HG03097 (cell line): ENCODE measurements around the gene CNTNAP2.

Experiments used
- ATAC-seq: cut with Tn5 transposase; IDR thresholded peaks from one replicate; pipeline ENCODE4 v1.9.1; 2021; ENCODE audit not compliant: unreplicated experiment, low FRiP score

CNTNAP2 gene

GRCh38 chr7:147923841-147924240 lies 1807.2 kb downstream of the CNTNAP2 start:
- ATAC-seq = no peak

- no peak for ATAC-seq
These were observed 1820.8 kb downstream of the CNTNAP2 start for GRCh38 chr7:147937428-147937827.

GRCh38 chr7:147941381-147941780 lies 1824.8 kb downstream of the CNTNAP2 start:
- ATAC-seq = no peak

GRCh38 chr7:147944321-147944720 lies 1827.7 kb downstream of the CNTNAP2 start:
- ATAC-seq = no peak

GRCh38 chr7:147952918-147953317 lies 1836.3 kb downstream of the CNTNAP2 start:
- no peak for ATAC-seq

- ATAC-seq = no peak
These were observed 1851.5 kb downstream of the CNTNAP2 start for GRCh38 chr7:147968046-147968610.

GRCh38 chr7:147971606-147972110 lies 1855.1 kb downstream of the CNTNAP2 start:
- no peak for ATAC-seq

- ATAC-seq = no peak
These were observed 1861.6 kb downstream of the CNTNAP2 start for GRCh38 chr7:147978201-147978600.

- ATAC-seq = no peak
These were observed 1862.0 kb downstream of the CNTNAP2 start for GRCh38 chr7:147978651-147979050.

GRCh38 chr7:147980826-147981813 lies 1864.5 kb downstream of the CNTNAP2 start:
- ATAC-seq = peak; percentile 83

GRCh38 chr7:147982307-147982706 lies 1865.7 kb downstream of the CNTNAP2 start:
- ATAC-seq = no peak

GRCh38 chr7:147984265-147984664 lies 1867.7 kb downstream of the CNTNAP2 start:
- ATAC-seq = no peak

- no peak for ATAC-seq
These were observed 1873.5 kb downstream of the CNTNAP2 start for GRCh38 chr7:147990079-147990478.

- no peak for ATAC-seq
These were observed 1874.3 kb downstream of the CNTNAP2 start for GRCh38 chr7:147990942-147991341.

GRCh38 chr7:147992698-147993097 lies 1876.1 kb downstream of the CNTNAP2 start:
- no peak for ATAC-seq

GRCh38 chr7:147997636-147998035 lies 1881.0 kb downstream of the CNTNAP2 start:
- ATAC-seq = no peak

- no peak for ATAC-seq
These were observed 1883.4 kb downstream of the CNTNAP2 start for GRCh38 chr7:147999962-148000361.

- ATAC-seq = no peak
These were observed 1895.2 kb downstream of the CNTNAP2 start for GRCh38 chr7:148011753-148012152.

- no peak for ATAC-seq
These were observed 1897.4 kb downstream of the CNTNAP2 start for GRCh38 chr7:148014001-148014400.

GRCh38 chr7:148014541-148014940 lies 1897.9 kb downstream of the CNTNAP2 start:
- ATAC-seq = no peak

- ATAC-seq = no peak
These were observed 1900.5 kb downstream of the CNTNAP2 start for GRCh38 chr7:148017126-148017525.

GRCh38 chr7:148020679-148021078 lies 1904.1 kb downstream of the CNTNAP2 start:
- ATAC-seq = no peak
